Caki2 (cell line): Measurements from ENCODE around the gene CNTNAP4. TPM values are rescaled to one million over a fixed set of nuclear protein-coding genes. Genes with fewer than 3 reads are reported as not detected.

Experiments used
- DNase-seq: peaks from one replicate; pipeline ENCODE4 v3.0.0-alpha.2; 2015; ENCODE audit warnings: low read depth
- in situ Hi-C: cut with HindIII; loops from 2 replicates; pipeline ENCODE4 v1.10.0; 2016; ENCODE audit warnings: low sequenced_read_pairs, low pct_unique_long_range_greater_than_20kb, mixed read lengths
- total RNA-seq: library from RNA; depleted of rRNA; stranded (reverse); fragments of >200 nt; shearing (Covaris generic); gene quantifications from 2 replicates; pipeline ENCODE4 v1.2.3, GENCODE V29; 2014; ENCODE audit warnings: low replicate concordance

Gene CNTNAP4
- total RNA-seq, 1 experiment from 2014 or later, result not detected

DNA sequence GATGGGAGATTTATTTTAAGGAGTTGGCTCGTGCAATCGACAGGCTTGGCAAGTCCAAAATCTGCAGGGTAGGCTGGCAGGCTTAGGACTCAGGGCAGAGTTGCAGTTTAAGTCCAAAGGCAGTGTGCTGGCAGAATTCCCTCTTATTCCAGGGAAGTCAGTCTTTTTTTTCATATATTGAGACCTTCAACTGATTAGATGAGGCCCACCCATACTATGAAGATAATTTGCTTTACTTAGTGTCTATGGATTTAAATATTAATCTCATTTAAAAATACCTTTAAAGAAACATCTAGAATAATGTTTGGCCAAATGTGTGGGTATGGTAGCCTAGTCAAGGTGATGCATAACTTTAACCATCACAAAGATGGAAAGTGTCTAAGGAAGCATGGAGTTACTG, 99.8 kb downstream of the CNTNAP4 start:
- in situ Hi-C loops, result no loop called here
- DNase-seq, result no peak

DNA sequence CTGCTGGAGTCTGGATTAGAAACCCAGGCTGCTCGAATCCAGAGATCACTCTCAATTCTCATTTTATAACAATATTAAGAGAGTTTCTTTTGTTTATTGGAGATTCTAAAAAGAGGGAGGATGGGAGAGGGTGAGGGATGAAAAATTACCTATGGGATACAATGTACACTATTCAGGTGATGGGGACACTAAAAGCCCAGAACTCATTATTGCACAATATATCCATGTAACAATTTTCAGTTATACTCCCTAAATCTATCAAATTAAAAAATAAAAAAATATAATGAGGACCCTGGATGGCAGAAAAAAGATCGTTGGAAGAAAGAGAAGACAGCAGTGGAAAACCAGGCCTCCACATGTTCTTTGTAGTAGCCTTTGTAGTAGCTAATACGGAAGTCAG, 100.8 kb downstream of the CNTNAP4 start:
- no peak for DNase-seq
- in situ Hi-C loops, result no loop called here

DNA sequence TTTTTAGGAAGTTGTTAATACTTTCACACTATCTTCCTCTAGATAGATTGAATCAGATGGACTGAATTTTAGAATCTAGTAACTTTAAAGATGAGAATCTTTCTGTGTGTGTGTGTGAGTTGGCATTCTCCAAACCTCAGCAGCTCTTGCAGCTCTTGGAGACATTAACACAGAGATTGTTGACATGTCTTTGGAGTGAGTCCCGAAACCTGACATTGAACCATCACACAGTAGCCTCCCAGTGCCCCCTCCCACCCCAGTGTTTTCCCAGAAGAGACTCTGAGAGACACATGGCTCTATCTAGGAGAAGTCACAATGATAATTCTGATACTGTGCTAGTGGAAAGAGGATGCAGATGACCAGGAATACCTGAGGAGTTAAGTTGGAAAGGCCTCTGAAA, 103.9 kb downstream of the CNTNAP4 start:
- no peak for DNase-seq
- in situ Hi-C loops, result no loop called here

DNA sequence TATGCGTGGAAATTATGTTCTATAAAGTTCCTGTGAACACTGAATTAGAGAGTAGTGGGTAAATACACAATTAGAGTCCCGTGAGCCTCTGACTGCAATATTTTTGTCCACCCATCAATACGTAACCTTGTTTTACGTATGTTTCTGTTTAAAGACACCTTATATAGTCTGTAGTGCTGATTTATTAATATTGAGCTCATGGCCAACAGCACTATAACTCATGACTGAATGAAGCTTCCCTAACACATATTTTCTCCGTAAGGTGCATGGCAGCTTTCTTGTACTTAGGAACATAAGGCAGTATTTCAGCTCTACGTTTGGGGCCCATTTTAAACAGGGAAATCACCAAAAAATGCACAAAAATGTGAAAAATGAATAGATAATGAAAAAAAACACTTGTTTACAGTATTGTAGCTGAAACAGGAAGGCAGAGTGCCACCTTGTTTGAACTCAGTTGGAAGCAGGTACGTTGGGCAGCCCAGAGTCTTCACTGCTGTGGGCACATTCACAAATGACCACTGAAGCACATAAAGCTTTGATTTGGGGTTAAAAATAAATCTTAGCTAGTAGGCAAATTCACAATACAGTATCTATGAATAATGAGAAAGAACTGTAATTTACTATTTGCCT, 108.5 kb downstream of the CNTNAP4 start:
- in situ Hi-C loops, result no loop called here
- DNase-seq, result no peak

DNA sequence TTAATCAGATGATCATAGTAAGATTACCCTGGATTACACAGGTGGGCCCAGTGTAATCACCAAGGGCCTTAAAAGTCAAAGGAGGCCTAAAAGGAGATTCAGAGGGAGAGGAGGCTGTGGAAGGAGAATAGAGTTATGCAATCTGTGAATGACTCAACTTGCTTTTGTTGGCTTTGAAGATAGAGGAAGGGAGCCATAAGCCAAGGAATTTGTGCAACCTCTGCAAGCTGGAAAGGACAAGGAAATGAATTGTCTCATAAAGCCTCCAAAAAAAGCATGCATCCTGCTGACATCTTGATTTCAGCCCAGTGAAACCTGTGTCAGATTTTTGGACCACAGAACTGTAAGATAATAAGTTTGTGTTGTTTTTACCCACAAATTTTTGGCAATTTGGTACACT, 109.6 kb downstream of the CNTNAP4 start:
- no peak for DNase-seq
- in situ Hi-C loops, result no loop called here

DNA sequence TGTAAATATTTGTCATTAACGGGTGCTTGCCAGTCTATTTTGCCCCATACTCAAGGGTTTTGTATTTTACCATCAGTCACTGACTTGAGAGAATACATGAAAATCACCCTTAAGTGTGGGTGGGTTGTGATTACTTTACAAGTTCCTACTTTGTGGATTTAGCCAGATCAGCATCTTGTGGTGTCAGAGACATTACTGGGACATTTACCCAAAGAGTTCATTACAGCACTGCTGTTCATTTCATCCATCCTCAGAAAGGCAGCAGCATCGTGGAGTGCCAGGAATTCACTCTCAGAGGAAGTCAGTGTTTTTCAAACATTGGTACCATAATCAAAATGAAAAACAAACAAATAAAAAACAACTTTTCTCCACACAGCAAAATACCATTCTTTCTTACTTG, 110.8 kb downstream of the CNTNAP4 start:
- no peak for DNase-seq
- in situ Hi-C loops, result no loop called here

DNA sequence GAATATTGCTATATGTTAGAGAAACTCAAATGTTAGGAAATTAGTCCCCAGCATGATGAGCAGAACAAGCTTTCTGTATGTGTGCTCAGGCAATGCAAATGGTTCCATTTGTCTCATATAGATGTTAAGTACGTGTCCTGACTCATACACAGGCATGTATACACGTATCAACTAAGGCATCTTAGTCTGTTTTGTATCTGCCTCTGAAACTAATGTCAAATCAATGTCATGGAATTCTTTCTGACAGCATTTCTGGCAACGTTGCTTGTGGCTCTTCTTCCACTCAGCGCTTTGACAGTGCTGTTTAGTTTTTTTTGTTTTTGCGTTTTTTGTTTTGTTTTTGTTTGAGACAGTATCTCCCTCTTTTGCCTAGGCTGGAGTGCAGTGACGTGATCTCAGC, 111.9 kb downstream of the CNTNAP4 start:
- in situ Hi-C loops, result no loop called here

DNA sequence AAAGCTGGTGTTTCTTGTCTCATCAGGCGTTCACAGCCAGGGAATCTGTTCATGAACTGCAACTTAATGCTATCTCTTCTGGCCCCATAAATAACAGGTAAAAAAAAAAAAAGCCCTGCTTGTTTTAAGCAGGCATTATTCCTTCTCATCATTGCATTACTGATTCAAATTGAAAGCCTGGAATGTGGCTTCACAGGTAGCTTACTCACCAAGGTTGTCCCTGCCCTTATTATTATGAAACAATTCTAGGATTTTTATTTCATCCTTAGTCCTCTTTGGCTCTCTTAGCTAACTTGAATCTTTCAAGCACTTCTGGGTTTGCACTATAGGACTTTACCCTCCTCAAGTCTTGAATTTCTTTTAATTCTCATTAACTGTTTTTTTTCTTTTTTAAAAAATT, 113.3 kb downstream of the CNTNAP4 start:
- in situ Hi-C loops, result no loop called here

More for the DNA sequence above, 111.9 kb downstream of the CNTNAP4 start:
- no peak for DNase-seq

DNA sequence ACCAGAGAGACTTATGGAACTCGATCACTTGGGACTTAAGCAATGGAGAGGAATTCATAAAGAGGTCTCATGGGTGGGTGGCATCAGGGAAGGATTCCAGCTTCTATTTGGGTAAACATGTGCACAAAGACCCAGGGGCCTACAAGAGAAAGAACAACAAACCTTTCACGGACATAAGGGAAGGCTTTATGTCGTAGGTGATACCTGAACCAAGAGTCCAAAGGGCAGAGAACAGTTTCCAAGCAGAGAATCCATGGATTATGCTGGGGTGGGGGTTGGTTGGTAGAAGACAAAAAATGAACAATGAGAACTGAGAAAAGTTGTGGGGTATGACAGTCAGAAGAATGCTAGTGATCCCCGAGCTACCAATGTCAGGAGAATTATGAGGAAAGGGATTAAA, 119.8 kb downstream of the CNTNAP4 start:
- in situ Hi-C loops, result no loop called here
- DNase-seq, result no peak

More for the DNA sequence above, 113.3 kb downstream of the CNTNAP4 start:
- no peak for DNase-seq

DNA sequence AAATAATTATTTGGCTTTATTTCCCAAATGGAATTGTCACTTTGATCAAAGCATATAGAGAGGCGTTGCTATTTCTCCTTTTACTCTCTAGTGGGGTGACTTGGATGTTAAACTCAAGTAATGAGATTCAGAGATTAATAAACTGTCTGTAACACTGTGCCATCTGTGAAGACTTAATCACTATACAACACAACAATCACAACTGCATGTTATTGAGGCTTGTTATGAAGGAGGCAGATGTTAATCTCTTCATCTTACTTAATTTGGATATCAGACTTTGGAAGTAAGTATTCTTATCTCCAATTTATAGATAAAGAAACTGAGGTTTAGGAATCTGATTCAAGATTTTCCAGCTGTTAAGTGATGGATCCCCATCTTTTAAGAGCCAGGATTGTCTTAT, 132.5 kb downstream of the CNTNAP4 start:
- no peak for DNase-seq
- in situ Hi-C loops, result no loop called here

DNA sequence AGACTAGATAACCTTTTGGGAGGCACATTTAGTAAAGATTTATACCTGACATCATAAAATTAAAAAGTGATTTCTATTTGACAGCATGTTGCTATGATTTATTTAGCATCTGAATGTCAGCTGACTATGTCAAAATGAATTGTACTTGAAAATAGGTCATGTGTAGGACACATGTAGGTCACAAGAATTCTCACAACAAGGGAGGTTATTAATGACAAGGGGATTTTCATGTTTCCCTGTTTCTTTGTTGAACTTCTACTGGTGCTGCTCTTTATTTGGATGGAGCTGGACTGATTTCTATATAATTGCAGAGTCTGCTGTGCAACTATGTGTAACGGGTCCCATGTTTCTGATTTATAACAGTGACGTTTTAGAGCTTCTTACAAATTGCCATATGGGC, 144.4 kb downstream of the CNTNAP4 start:
- in situ Hi-C loops, result no loop called here
- no peak for DNase-seq

DNA sequence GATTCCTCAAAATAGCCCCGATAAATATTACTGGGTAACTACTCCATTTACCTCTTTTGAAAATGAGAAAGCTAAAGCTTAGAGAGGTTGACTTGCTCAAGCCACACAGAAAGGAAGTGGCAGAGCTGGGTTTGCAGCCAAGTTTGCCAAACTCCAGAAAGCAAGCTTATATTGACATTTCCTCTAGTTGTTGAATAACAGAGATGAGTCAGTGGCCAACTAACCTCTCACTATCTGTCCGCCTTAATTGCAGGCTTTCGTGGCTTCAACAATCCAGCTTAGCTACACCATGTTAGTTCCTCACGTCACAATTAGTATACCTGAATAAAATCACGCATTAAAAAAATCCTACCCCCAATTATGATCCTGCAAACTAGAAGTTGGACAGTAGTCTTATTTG, 151.7 kb downstream of the CNTNAP4 start:
- in situ Hi-C loops, result no loop called here
- DNase-seq, result peak; percentile 53

DNA sequence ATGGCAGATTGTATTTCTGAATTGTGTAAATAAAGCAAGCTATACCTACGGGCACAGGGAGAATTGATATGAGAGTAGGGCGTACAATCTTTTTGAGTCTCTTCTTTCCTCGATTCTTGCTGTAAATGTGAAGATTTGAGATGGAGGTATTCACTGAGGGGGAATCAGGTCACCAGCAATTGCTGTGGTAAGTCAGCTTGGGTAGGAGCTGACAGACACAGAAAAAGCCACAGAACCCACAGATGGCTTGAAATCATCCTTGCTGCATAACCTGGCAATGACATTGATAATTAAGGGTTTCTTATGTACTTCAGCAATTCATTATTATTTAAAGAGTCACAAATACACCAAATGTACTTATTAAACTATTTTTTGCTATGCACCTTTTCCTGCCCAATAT, 164.2 kb downstream of the CNTNAP4 start:
- DNase-seq, result no peak
- in situ Hi-C loops, result no loop called here

DNA sequence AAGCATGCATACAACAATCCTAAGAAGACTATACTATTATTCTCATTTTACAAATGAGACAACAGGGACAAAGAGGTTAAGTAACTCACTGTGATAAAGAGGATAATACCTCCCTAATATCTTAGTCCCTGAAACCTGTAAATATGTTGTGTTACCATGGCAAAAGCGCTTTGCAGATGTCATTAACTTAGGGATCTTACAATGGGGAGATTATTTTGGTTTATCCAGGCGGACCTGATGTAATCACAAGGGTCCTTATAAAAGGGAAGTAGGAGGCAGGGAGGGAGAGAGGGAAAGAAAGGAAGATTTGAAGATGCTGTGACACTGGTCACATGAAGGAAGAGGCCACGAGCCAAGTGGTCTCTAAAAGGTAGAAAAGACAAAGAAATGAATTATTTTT, 164.7 kb downstream of the CNTNAP4 start:
- DNase-seq, result no peak
- in situ Hi-C loops, result no loop called here

DNA sequence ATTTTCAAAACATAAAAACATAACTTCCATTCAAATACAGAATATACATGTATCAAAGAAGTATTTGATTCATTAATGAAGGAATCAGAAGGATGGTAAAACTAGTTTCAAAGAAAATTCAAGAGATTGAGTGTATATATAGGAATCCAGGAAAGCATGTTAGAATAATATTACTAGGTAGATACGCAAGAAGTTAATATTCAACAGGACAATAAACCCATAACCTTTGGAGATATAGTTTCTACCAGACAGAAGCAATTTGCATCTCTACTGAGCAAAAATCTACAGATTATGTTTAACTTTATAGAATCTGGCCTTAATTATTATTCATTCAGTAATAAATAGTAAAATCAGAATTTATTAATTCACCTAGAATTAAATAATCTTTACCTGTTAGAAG, 166.8 kb downstream of the CNTNAP4 start:
- no peak for DNase-seq
- in situ Hi-C loops, result no loop called here

DNA sequence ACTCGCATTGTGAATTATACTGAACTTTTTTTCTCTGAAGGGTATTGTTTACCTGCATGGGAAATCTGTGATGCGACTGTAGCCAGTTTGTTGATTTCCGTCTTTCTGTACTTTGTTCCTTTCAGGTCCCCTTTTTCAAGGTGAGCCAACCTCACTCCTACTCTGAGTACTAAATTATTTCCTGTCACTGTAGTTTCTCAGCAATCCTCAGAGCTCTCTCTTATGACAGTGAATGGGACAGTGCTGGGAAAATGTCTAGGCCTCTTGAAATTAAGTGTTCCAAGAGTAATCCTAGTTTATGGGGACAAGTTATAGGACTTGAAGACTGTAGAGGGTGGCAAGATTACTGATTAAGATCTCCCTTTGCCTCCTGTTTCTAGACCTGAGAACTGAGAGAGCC, 167.6 kb downstream of the CNTNAP4 start:
- in situ Hi-C loops, result no loop called here
- DNase-seq, result no peak

DNA sequence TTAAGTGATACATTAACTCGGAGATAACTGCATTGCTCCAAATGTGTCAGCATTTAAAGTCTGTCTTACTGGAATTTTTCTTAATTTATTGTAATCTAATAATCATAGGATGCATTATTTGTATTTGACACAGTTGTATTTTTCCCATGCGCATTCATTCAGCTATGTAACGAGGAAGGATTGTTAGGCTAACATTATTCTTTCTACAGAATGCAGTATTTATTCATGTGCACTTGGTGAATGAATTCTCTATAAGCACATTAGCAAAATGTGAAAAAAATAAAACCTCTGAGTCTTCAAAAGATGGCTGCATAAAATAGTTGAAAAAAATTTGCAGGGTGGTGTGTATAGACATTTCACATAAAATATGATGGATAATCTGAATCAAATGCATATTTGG, 168.6 kb downstream of the CNTNAP4 start:
- in situ Hi-C loops, result no loop called here
- DNase-seq, result no peak

DNA sequence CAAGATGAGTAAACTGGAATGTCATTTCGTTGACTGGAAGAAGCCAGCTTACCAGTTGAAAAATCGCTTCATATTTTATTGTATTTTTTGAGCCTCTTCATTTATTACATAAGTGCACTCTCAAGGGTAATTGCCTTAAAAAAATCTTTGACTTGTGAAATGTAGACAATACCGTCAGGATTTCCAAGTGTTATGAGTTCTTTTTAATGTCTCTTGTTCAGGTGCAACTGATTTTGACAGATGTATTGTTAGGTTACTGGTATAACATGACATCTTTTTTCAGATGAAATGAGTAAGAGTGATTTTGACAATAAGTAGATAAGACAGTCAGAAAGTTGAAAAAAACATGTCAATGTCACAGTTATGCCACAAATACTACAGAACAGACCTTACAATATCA, 169.1 kb downstream of the CNTNAP4 start:
- in situ Hi-C loops, result no loop called here
- DNase-seq, result no peak

DNA sequence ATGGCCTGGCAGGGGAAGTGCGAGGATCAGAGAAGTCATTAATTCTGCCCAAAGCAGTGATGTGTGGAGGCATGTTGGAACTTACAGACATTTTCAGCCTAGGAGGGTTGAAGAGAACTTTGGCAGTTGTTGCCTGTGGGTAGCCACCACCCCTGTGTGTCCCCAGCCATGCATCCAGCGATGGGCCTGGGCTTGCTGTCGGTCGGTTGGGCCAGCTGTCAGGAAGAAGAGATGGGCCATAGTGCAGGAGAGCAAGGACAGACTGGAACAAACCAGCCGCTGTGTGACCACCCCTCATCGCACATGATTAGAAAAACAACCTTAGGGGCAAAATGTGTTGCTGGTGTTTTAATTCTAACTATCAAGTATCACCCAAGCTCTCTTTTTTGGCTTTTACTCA, 173.7 kb downstream of the CNTNAP4 start:
- DNase-seq, result no peak
- in situ Hi-C loops, result no loop called here

DNA sequence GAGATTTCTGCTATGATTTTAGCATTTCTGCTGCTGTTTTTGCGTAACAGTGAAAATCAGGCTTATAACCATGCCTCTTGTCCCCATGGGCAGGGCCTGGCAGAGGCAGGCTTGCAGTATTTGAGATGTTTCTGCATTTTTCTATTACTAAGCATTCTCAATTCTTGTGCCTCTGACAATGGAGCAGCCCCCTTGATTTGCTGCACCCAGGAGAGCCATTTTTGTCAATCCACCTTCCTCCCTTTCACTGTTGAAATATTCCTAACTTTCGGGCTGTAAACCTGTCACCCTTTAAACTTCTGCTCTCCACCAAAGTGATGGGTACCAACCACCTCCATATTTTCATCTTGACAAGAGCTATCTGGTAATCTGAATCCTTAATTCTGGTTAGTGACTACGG, 178.1 kb downstream of the CNTNAP4 start:
- in situ Hi-C loops, result no loop called here
- no peak for DNase-seq

DNA sequence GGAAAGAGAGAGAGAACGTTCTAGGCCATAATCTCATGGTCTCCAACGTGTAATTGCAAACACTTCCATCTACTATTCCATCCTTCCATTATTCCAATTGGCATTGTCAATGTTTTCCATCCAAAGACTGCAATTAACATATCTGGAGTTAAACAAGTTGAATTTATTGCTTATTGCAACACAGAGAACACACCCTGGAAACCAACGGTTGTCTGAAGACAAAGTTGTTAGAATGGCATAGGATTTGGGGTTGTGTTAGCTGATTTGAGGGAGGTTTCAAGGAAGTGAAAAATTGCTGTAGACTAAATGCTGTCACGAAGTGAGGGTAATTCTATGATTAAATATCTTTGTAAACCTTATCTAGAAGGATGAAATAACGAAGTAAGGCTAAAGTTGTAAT, 178.8 kb downstream of the CNTNAP4 start:
- in situ Hi-C loops, result no loop called here
- DNase-seq, result no peak
